Measurements from ENCODE around the gene SATB2.
A peak's percentile ranks its signal among the peaks of the same experiment; 100 is the strongest.

- TF ChIP-seq CTCF (IDR thresholded peaks at IDR 0.05): peak in 5 of 7 experiments; percentile 4 to 50 (median 47)
- TF ChIP-seq POLR2A (IDR thresholded peaks at IDR 0.05): no peak
- TF ChIP-seq POLR2AphosphoS5 (IDR thresholded peaks at IDR 0.05): no peak
- no peak for TF ChIP-seq EP300 (IDR thresholded peaks at IDR 0.05)
Measured at GRCh38 chr2:199488772-199489400, 31.1 kb upstream of the SATB2 start.

Data from stomach (tissue), 4 donors.